HPDE6-E6E7 (cell line): Measurements from ENCODE around the gene BTBD10.
A peak's percentile ranks its signal among the peaks of the same experiment; 100 is the strongest.

Experiments used
- DNase-seq: peaks from one replicate; pipeline ENCODE4 v3.0.0; 2011; ENCODE audit warnings: missing footprints; ENCODE audit errors: extremely low spot score

Gene BTBD10

GRCh38 chr11:13375798-13376197 is 87.2 kb downstream of the BTBD10 start:
- DNase-seq: no peak

- DNase-seq: no peak
These were observed 89.8 kb downstream of the BTBD10 start for GRCh38 chr11:13373216-13373615.

GRCh38 chr11:13368041-13368446 is 95.0 kb downstream of the BTBD10 start:
- DNase-seq: no peak

GRCh38 chr11:13367115-13367514 is 95.9 kb downstream of the BTBD10 start:
- no peak for DNase-seq

- DNase-seq: no peak
These were observed 96.6 kb downstream of the BTBD10 start for GRCh38 chr11:13366266-13367026.

GRCh38 chr11:13364388-13364787 is 98.6 kb downstream of the BTBD10 start:
- DNase-seq: no peak

- no peak for DNase-seq
These were observed 100.4 kb downstream of the BTBD10 start for GRCh38 chr11:13362596-13363109.

- DNase-seq: no peak
These were observed 104.3 kb downstream of the BTBD10 start for GRCh38 chr11:13358596-13359270.

GRCh38 chr11:13357232-13357631 is 105.8 kb downstream of the BTBD10 start:
- no peak for DNase-seq

- DNase-seq: no peak
These were observed 107.8 kb downstream of the BTBD10 start for GRCh38 chr11:13355191-13355590.

- DNase-seq: peak; percentile 16
These were observed 108.7 kb downstream of the BTBD10 start for GRCh38 chr11:13354335-13354734.

- DNase-seq: no peak
These were observed 110.3 kb downstream of the BTBD10 start for GRCh38 chr11:13352711-13353110.

GRCh38 chr11:13349581-13349980 is 113.4 kb downstream of the BTBD10 start:
- DNase-seq: no peak

GRCh38 chr11:13349046-13349445 is 114.0 kb downstream of the BTBD10 start:
- DNase-seq: no peak

GRCh38 chr11:13348305-13348704 is 114.7 kb downstream of the BTBD10 start:
- DNase-seq: no peak

- no peak for DNase-seq
These were observed 115.1 kb downstream of the BTBD10 start for GRCh38 chr11:13347901-13348300.

- no peak for DNase-seq
These were observed 116.6 kb downstream of the BTBD10 start for GRCh38 chr11:13346470-13346869.

GRCh38 chr11:13344818-13345217 is 118.2 kb downstream of the BTBD10 start:
- DNase-seq: no peak

- peak; percentile 51 for DNase-seq
These were observed 118.9 kb downstream of the BTBD10 start for GRCh38 chr11:13343931-13344717.

- DNase-seq: no peak
These were observed 120.0 kb downstream of the BTBD10 start for GRCh38 chr11:13343067-13343466.

- DNase-seq: no peak
These were observed 122.0 kb downstream of the BTBD10 start for GRCh38 chr11:13341026-13341425.
